Measurements from ENCODE around the gene CD8A. TPM values are rescaled to one million over a fixed set of nuclear protein-coding genes. Genes with fewer than 3 reads are reported as not detected.

CD8A gene
- polyA plus RNA-seq, 3 donors = 0.03 to 1.1 (median 0.88) TPM

DNA sequence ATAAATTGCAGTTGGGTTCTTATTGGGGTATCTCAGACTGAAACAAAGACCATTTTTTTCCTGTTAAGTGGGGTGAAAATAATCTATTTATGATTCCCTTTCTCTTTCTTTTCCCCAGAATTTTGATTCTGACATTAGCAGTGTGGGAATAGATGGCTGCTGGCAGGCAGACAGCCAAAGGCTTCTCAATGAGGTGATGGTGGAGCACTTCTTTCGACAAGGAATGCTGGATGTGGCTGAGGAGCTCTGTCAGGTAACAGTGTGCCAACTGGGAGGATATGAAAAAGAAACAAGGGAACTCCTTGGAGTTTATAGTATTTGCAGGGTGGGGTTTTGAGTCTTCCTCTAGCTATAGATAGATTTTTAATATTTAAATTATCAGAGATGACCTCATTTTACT lies 38.9 kb downstream of the CD8A start:
- Histone ChIP-seq H3K27me3 (ENCODE audit: control insufficient read depth in 2 of 2, insufficient read depth in 2 of 2, low read length in 2 of 2) (no peaks in the 10 kb centered on the region), H3K27ac (ENCODE audit: low read depth in 1 of 2, low read length in 2 of 2) (no peak overlapping the region), H3K4me2 (replicated peaks; ENCODE audit: extremely low read depth, low read length, poor library complexity, severe bottlenecking) (no peak overlapping the region), H3K79me2 (ENCODE audit: insufficient read depth, low read length) (peaks cover 49% of the 10 kb centered on the region), H4K20me1 (ENCODE audit: insufficient read depth, low read length) (peaks cover 87% of the 10 kb centered on the region), H3K9me3 (replicated peaks in 1 of 2; ENCODE audit: control insufficient read depth in 1 of 2, insufficient read depth in 1 of 2, low read length in 2 of 2) (peaks cover 5 to 18% of the 10 kb centered on the region in 2 donors), H3K9ac (ENCODE audit: insufficient read depth, low read length, poor library complexity, severe bottlenecking) (no peak overlapping the region), H2AFZ (ENCODE audit: insufficient read depth, low read depth, low read length, poor library complexity, severe bottlenecking) (no peak overlapping the region), H3K4me1 (ENCODE audit: control insufficient read depth in 1 of 2, insufficient read depth in 2 of 2, low read length in 2 of 2) (peaks cover 0 to 7% of the 10 kb centered on the region in 2 donors), H3K4me3 (replicated peaks in 1 of 3; ENCODE audit: low read depth in 2 of 3, low read length in 3 of 3) (no peak overlapping the region), H3K36me3 (replicated peaks in 1 of 2; ENCODE audit: control insufficient read depth in 1 of 2, insufficient read depth in 2 of 2, low read length in 2 of 2) (peaks cover 50 to 87% of the 10 kb centered on the region in 2 donors)
- Mint-ChIP-seq H3K9me3 (peaks cover 12 to 21% (median 17%) of the 10 kb centered on the region in 7 donors), H3K4me1 (peaks cover 6% of the 10 kb centered on the region), H3K27ac (peak overlapping the region in 1 of 7 donors; percentile 24), H3K4me3 (no peak overlapping the region), H3K27me3 (ENCODE audit: low read depth in 3 of 3) (no peaks in the 10 kb centered on the region), H3K36me3 (peaks cover 77 to 84% of the 10 kb centered on the region in 2 donors)
- TF ChIP-seq, protein P1, sequence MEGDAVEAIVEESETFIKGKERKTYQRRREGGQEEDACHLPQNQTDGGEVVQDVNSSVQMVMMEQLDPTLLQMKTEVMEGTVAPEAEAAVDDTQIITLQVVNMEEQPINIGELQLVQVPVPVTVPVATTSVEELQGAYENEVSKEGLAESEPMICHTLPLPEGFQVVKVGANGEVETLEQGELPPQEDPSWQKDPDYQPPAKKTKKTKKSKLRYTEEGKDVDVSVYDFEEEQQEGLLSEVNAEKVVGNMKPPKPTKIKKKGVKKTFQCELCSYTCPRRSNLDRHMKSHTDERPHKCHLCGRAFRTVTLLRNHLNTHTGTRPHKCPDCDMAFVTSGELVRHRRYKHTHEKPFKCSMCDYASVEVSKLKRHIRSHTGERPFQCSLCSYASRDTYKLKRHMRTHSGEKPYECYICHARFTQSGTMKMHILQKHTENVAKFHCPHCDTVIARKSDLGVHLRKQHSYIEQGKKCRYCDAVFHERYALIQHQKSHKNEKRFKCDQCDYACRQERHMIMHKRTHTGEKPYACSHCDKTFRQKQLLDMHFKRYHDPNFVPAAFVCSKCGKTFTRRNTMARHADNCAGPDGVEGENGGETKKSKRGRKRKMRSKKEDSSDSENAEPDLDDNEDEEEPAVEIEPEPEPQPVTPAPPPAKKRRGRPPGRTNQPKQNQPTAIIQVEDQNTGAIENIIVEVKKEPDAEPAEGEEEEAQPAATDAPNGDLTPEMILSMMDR (IDR thresholded peaks at IDR 0.05) = no peak
- no peak for DNase-seq
- 100% methylated on average over 1 of the region's 1 CpG for WGBS (ENCODE audit: insufficient coverage)
- intact Hi-C loops (cut with micrococcal nuclease) = no loop called here

DNA sequence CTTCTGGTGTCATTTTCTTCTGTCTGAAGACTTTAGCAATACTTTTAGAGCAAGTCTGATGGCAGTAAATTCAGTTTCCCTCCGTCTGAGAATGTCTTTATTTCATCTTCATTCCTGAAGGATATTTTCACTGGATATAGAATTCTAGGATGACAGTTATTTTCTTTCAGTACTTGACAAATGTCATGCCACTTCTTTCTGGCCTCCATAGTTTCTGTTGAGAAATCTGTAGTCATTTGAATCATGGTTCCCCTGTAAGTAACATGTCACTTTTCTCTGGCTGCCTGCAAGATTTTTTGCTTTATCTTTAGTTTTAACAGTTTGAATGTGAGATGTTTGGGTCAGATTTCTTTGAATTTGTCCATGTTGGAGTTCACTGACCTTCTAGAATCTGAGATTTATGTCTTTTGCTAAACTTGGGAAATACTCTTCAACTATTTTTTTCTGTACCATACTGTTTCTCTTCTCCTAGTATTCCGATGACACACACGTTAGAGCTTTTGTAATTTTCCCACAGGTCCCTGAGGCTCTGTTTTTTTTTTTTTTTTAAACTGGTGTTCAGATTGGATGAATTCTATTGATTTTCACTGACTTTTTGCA lies 40.4 kb downstream of the CD8A start:
- Mint-ChIP-seq H3K4me3 (no peak overlapping the region), H3K27me3 (ENCODE audit: low read depth in 3 of 3) (no peaks in the 10 kb centered on the region), H3K27ac (no peak overlapping the region), H3K36me3 (peaks cover 73 to 83% of the 10 kb centered on the region in 2 donors), H3K4me1 (peaks cover 6% of the 10 kb centered on the region), H3K9me3 (peaks cover 12 to 21% (median 17%) of the 10 kb centered on the region in 7 donors)
- Histone ChIP-seq H3K36me3 (replicated peaks in 1 of 2; ENCODE audit: control insufficient read depth in 1 of 2, insufficient read depth in 2 of 2, low read length in 2 of 2) (peaks cover 63 to 87% of the 10 kb centered on the region in 2 donors), H3K4me3 (replicated peaks in 1 of 3; ENCODE audit: low read depth in 2 of 3, low read length in 3 of 3) (no peak overlapping the region), H3K4me1 (ENCODE audit: control insufficient read depth in 1 of 2, insufficient read depth in 2 of 2, low read length in 2 of 2) (peaks cover 0 to 7% of the 10 kb centered on the region in 2 donors), H3K79me2 (ENCODE audit: insufficient read depth, low read length) (peaks cover 58% of the 10 kb centered on the region), H4K20me1 (ENCODE audit: insufficient read depth, low read length) (peaks cover 89% of the 10 kb centered on the region), H3K9ac (ENCODE audit: insufficient read depth, low read length, poor library complexity, severe bottlenecking) (no peak overlapping the region), H2AFZ (ENCODE audit: insufficient read depth, low read depth, low read length, poor library complexity, severe bottlenecking) (no peak overlapping the region), H3K9me3 (replicated peaks in 1 of 2; ENCODE audit: control insufficient read depth in 1 of 2, insufficient read depth in 1 of 2, low read length in 2 of 2) (peaks cover 5 to 18% of the 10 kb centered on the region in 2 donors), H3K4me2 (replicated peaks; ENCODE audit: extremely low read depth, low read length, poor library complexity, severe bottlenecking) (no peak overlapping the region), H3K27ac (ENCODE audit: low read depth in 1 of 2, low read length in 2 of 2) (no peak overlapping the region), H3K27me3 (ENCODE audit: control insufficient read depth in 2 of 2, insufficient read depth in 2 of 2, low read length in 2 of 2) (no peaks in the 10 kb centered on the region)
- TF ChIP-seq, protein P1 (IDR thresholded peaks at IDR 0.05) = no peak
- no peak for DNase-seq
- intact Hi-C loops (cut with micrococcal nuclease) = no loop called here
- WGBS (ENCODE audit: insufficient coverage) = no CpG with 5 or more reads among the region's 3 CpGs
